ENCODE data around the gene ARHGEF6.

DNA sequence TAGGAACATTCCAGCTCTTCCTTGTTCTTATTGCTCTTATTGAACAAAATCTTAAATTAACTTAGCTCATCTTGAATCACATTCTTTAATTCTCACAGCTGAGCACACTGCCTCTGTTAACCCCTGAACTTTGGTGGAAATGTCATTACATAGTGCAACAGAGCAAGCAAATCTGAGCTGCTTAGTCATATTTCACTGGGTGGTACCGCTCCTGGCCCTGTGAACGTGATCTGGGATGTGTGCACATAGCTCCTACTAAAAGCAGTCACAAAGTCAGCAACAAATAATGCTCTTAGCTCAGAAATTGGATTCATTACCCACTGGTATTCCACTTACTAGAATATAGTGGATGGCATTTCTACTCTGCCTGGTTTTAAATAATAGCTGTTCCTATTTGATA is 27.9 kb downstream of the ARHGEF6 start:
- TF ChIP-seq CTCF (conservative IDR thresholded peaks at IDR 0.05) (no peak), ZFX (IDR thresholded peaks at IDR 0.05) (no peak)

All from C4-2B (cell line).